Measurements from ENCODE around the gene USP51. TPM values are rescaled to one million over a fixed set of nuclear protein-coding genes. Genes with fewer than 3 reads are reported as not detected.
"Not testable (repeated sequence)": the region's sequence is repeated elsewhere in the genome, so short reads cannot be mapped to it uniquely, and the experiment has no call there.

USP51 gene
- total RNA-seq, 1 experiment from 2014 or later: not detected

DNA sequence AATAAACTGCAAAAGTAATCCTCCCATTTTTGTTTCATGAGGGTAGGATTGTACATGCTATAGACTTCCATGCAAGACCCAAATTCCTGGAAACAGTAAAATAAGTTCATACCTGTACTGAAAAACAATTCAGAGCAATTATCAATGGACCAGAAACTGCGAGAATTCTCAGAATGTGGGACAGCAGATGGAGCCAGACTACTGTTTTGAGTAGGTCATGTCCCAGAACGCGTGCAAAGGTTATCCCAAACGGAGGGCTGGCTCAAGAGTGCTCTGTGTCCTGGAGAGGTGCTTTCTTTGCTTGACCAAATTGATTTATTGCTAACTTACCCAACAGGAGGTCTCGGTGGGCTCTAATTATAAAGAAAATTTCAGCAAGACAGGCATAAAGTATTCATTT is 39.4 kb downstream of the USP51 start:
- TF ChIP-seq, protein P1, sequence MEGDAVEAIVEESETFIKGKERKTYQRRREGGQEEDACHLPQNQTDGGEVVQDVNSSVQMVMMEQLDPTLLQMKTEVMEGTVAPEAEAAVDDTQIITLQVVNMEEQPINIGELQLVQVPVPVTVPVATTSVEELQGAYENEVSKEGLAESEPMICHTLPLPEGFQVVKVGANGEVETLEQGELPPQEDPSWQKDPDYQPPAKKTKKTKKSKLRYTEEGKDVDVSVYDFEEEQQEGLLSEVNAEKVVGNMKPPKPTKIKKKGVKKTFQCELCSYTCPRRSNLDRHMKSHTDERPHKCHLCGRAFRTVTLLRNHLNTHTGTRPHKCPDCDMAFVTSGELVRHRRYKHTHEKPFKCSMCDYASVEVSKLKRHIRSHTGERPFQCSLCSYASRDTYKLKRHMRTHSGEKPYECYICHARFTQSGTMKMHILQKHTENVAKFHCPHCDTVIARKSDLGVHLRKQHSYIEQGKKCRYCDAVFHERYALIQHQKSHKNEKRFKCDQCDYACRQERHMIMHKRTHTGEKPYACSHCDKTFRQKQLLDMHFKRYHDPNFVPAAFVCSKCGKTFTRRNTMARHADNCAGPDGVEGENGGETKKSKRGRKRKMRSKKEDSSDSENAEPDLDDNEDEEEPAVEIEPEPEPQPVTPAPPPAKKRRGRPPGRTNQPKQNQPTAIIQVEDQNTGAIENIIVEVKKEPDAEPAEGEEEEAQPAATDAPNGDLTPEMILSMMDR (conservative IDR thresholded peaks at IDR 0.05): peak; percentile 29
- TF ChIP-seq EZH2 (IDR thresholded peaks at IDR 0.05; ENCODE audit: low read depth): no peak
- Histone ChIP-seq H3K4me2 (no peak overlapping the region), H3K4me3 (no peak overlapping the region), H2AFZ (no peak overlapping the region), H3K9me3 (ENCODE audit: insufficient read depth, low read depth) (no peaks in the 10 kb centered on the region), H3K4me1 (replicated peaks; ENCODE audit: insufficient read depth) (no peaks in the 10 kb centered on the region), H3K27ac (no peak overlapping the region), H3K27me3 (ENCODE audit: insufficient read depth, low read depth) (no peaks in the 10 kb centered on the region; the same call in 1 of the 2 replicates), H3K79me2 (ENCODE audit: low read depth) (no peaks in the 10 kb centered on the region), H3F3A (ENCODE audit: insufficient read depth, low read depth) (no peaks in the 10 kb centered on the region), H3K9me2 (ENCODE audit: insufficient read depth) (no peaks in the 10 kb centered on the region), H4K20me1 (ENCODE audit: insufficient read depth) (no peaks in the 10 kb centered on the region), H3K36me3 (ENCODE audit: low read depth) (no peaks in the 10 kb centered on the region)
- no TSS peak for BruUV-seq (replicated peaks)
- intact Hi-C loops (cut with micrococcal nuclease; ENCODE audit: unreplicated experiment): no loop called here
- CTCF ChIA-PET: no interaction called here
- POLR2A ChIA-PET (ENCODE audit: unreplicated experiment): no interaction called here
- no peak for DNase-seq

DNA sequence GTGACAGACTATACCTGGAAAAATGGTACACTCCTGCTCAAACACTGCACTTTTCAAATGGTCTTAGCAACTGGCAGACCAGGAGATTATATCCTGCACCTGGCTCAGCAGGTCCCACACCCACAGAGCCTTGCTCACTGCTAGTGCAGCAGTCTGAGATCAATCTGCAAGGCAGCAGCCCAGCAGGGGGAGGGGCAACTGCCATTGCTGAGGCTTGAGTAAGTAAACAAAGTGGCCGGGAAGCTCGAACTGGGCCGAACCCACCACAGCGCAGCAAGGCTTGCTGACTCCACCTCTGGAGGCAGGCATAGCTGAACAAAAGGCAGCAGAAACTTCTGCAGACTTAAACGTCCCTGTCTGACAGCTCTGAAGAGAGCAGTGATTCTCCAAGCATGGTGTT is 46.2 kb downstream of the USP51 start:
- H3K9me2 ChIP-seq (ENCODE audit: insufficient read depth); H3K27me3 ChIP-seq (ENCODE audit: insufficient read depth, low read depth); H4K20me1 ChIP-seq (ENCODE audit: insufficient read depth); intact Hi-C loops (cut with micrococcal nuclease; ENCODE audit: unreplicated experiment); H3K27ac ChIP-seq; POLR2A ChIA-PET (ENCODE audit: unreplicated experiment); H3K9me3 ChIP-seq (ENCODE audit: insufficient read depth, low read depth); H3K36me3 ChIP-seq (ENCODE audit: low read depth); H3K4me2 ChIP-seq; H3K4me3 ChIP-seq; DNase-seq; H3F3A ChIP-seq (ENCODE audit: insufficient read depth, low read depth); BruUV-seq (replicated peaks); H3K79me2 ChIP-seq (ENCODE audit: low read depth); CTCF ChIA-PET; H2AFZ ChIP-seq; H3K4me1 ChIP-seq (replicated peaks; ENCODE audit: insufficient read depth): not testable (repeated sequence)

Small RNA genes within 50 kb of the gene (microRNA-seq; reads per million reads assigned to microRNA genes)
- gene MIR4536-1 (ENCODE audit: borderline number of aligned reads, borderline replicate concordance) (not detected), gene MIR4536-2 (ENCODE audit: borderline number of aligned reads, borderline replicate concordance) (not detected)

Other genes with a start within 250 kb of the USP51 start
- not detected in 2 replicates for gene PAGE3, start 224.9 kb downstream of the USP51 start, total RNA-seq (2021)
- gene MAGEH1, start 37.7 kb downstream of the USP51 start, total RNA-seq (2021): not detected in 2 replicates
- gene FOXR2, start 133.6 kb upstream of the USP51 start, total RNA-seq (2021): not detected in 2 replicates
- gene RRAGB, start 227.9 kb upstream of the USP51 start, total RNA-seq (2021): 18.6 and 23.3 TPM in 2 replicates